Parathyroid adenoma (tissue), 2 donors: Measurements from ENCODE around the gene RRAGD.

Source experiments
- H2AFZ ChIP-seq: fragments of 300-600 bp; sonication (generic); one replicate; pipeline ENCODE4 v1.7.0; 2017; ENCODE audit warnings: antibody characterized with exemption, mild to moderate bottlenecking
- H3K27ac ChIP-seq: fragments of 300-600 bp; sonication (generic); one replicate; pipeline ENCODE4 v1.7.0; 2017
- H3K27me3 ChIP-seq: fragments of 300-600 bp; sonication (generic); one replicate; pipeline ENCODE4 v1.7.0; 2017; ENCODE audit warnings: low read length; ENCODE audit not compliant: control insufficient read depth, insufficient read depth
- H3K36me3 ChIP-seq: fragments of 300-600 bp; sonication (generic); one replicate; pipeline ENCODE4 v1.7.0; 2017; ENCODE audit warnings: low read length; ENCODE audit not compliant: control insufficient read depth, insufficient read depth
- H3K4me1 ChIP-seq: fragments of 300-600 bp; sonication (generic); one replicate; pipeline ENCODE4 v1.7.0; 2017; ENCODE audit warnings: control low read depth
- H3K4me2 ChIP-seq: fragments of 300-600 bp; sonication (generic); one replicate; pipeline ENCODE4 v1.7.0; 2017; ENCODE audit warnings: low read length
- H3K4me3 ChIP-seq: fragments of 300-600 bp; sonication (generic); one replicate; pipeline ENCODE4 v1.7.0; 2017; ENCODE audit warnings: low read depth, low read length
- H3K79me2 ChIP-seq: fragments of 300-600 bp; sonication (generic); one replicate; pipeline ENCODE4 v1.7.0; 2017; ENCODE audit warnings: control low read depth
- H3K9ac ChIP-seq: fragments of 300-600 bp; sonication (generic); one replicate; pipeline ENCODE4 v1.7.0; 2017; ENCODE audit warnings: mild to moderate bottlenecking
- H3K9me3 ChIP-seq: fragments of 300-600 bp; sonication (generic); one replicate; pipeline ENCODE4 v1.7.0; 2017; ENCODE audit warnings: low read length; ENCODE audit not compliant: control insufficient read depth
- CTCF ChIP-seq: fragments of 300-600 bp; sonication (generic); IDR thresholded peaks from one replicate; pipeline ENCODE4 v1.7.0; 2017; ENCODE audit warnings: antibody characterized with exemption, mild to moderate bottlenecking
- donor health status: primary hyperparathyroidism.

The RRAGD gene

GRCh38 chr6:89388846-89389245, 23.2 kb downstream of the RRAGD start:
- H2AFZ ChIP-seq = no peak overlapping the region
- no peak overlapping the region for H3K4me3 ChIP-seq
- no peak overlapping the region for H3K9ac ChIP-seq
- H3K27ac ChIP-seq = no peak overlapping the region
- no peaks in the 10 kb centered on the region for H3K9me3 ChIP-seq
- no peaks in the 10 kb centered on the region for H3K36me3 ChIP-seq
- H3K4me1 ChIP-seq = no peaks in the 10 kb centered on the region
- TF ChIP-seq CTCF = no peak
- no peak overlapping the region for H3K4me2 ChIP-seq
- H3K27me3 ChIP-seq = no peaks in the 10 kb centered on the region
- peaks cover 2% of the 10 kb centered on the region for H3K79me2 ChIP-seq

GRCh38 chr6:89387516-89388201, 24.4 kb downstream of the RRAGD start:
- Histone ChIP-seq H3K9me3 (no peaks in the 10 kb centered on the region), H2AFZ (no peak overlapping the region), H3K27me3 (no peaks in the 10 kb centered on the region), H3K36me3 (no peaks in the 10 kb centered on the region), H3K27ac (no peak overlapping the region), H3K79me2 (peaks cover 2% of the 10 kb centered on the region), H3K4me2 (no peak overlapping the region), H3K4me1 (no peaks in the 10 kb centered on the region), H3K4me3 (no peak overlapping the region), H3K9ac (no peak overlapping the region)
- TF ChIP-seq CTCF = no peak

GRCh38 chr6:89386917-89387491, 25.1 kb downstream of the RRAGD start:
- H3K9ac ChIP-seq = no peak overlapping the region
- no peaks in the 10 kb centered on the region for H3K4me1 ChIP-seq
- no peaks in the 10 kb centered on the region for H3K36me3 ChIP-seq
- H2AFZ ChIP-seq = no peak overlapping the region
- H3K79me2 ChIP-seq = peaks cover 2% of the 10 kb centered on the region
- TF ChIP-seq CTCF = no peak
- no peaks in the 10 kb centered on the region for H3K27me3 ChIP-seq
- no peak overlapping the region for H3K4me2 ChIP-seq
- no peak overlapping the region for H3K4me3 ChIP-seq
- no peak overlapping the region for H3K27ac ChIP-seq
- no peaks in the 10 kb centered on the region for H3K9me3 ChIP-seq

GRCh38 chr6:89385846-89386245, 26.2 kb downstream of the RRAGD start:
- Histone ChIP-seq H3K9me3 (no peaks in the 10 kb centered on the region), H3K27ac (no peak overlapping the region), H3K36me3 (no peaks in the 10 kb centered on the region), H3K9ac (no peak overlapping the region), H3K4me2 (no peak overlapping the region), H3K4me3 (no peak overlapping the region), H3K4me1 (no peaks in the 10 kb centered on the region), H3K79me2 (peaks cover 2% of the 10 kb centered on the region), H3K27me3 (no peaks in the 10 kb centered on the region), H2AFZ (no peak overlapping the region)
- TF ChIP-seq CTCF = no peak

- TF ChIP-seq CTCF = no peak
- Histone ChIP-seq H3K4me1 (no peaks in the 10 kb centered on the region), H3K9ac (no peak overlapping the region), H3K27me3 (no peaks in the 10 kb centered on the region), H3K79me2 (peaks cover 2% of the 10 kb centered on the region), H3K4me3 (no peak overlapping the region), H3K9me3 (no peaks in the 10 kb centered on the region), H3K4me2 (no peak overlapping the region), H3K27ac (no peak overlapping the region), H2AFZ (no peak overlapping the region), H3K36me3 (no peaks in the 10 kb centered on the region)
Measured at GRCh38 chr6:89385156-89385667, 26.9 kb downstream of the RRAGD start.
